Stimulated activated CD8-positive, alpha-beta memory T cell treated with anti-CD3 and anti-CD28 coated beads, Interleukin-4, amount 100 ng/mL, for 24 hours (primary cell): ENCODE measurements around the gene ATF4.
A peak's percentile ranks its signal among the peaks of the same experiment; 100 is the strongest.
"Not testable (repeated sequence)": the region's sequence is repeated elsewhere in the genome, so short reads cannot be mapped to it uniquely, and the experiment has no call there.

ENCODE experiments used
- DNase-seq: peaks from one replicate; pipeline ENCODE4 v3.0.0-alpha.2; 2020; ENCODE audit warnings: low read depth

Gene ATF4

DNA sequence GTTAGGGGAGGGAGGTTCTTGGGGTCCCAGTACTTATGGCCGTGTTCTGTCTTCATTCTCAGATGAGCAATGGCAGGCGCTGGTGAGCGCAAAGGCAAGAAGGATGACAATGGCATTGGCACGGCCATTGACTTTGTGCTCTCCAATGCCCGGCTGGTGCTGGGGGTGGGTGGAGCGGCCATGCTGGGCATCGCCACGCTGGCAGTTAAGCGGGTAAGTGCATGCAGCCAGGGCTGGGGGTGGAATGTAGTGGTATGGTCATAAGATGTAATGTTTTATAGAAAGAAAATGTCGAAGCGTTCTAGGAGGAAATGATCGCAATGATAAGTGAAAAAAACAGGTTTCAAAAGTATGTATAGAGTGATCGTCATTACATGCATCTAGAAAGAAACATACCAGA lies 9.1 kb upstream of the ATF4 start:
- DNase-seq: no peak

DNA sequence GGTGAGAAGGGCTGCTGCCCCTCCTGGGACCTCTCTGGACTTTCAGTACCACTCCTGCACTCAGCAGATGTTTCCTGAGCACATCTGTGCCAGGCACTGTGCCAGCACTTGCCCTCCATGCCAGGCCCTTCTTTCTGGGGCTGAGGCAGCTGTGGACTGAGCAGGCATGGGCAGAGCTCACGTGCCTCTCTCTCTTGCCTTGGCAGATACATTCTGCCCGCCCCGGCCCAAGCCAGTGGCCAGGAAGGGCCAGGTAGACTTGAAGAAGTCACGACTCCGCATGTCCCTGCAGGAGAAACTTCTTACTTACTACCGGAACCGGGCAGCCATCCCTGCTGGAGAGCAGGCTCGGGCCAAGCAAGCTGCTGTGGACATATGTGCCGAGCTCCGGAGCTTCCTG lies 8.3 kb upstream of the ATF4 start:
- DNase-seq: no peak

DNA sequence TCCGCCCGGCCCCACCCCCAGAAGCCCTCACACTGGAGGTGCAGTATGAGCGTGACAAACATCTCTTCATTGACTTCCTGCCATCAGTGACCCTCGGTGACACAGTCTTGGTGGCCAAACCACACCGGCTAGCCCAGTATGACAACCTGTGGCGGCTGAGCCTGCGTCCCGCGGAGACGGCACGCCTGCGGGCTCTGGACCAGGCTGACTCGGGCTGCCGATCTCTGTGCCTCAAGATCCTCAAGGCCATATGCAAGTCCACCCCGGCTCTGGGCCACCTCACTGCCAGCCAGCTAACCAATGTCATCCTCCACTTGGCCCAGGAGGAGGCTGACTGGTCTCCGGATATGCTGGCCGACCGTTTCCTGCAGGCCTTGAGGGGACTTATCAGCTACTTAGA lies 6.6 kb upstream of the ATF4 start:
- no peak for DNase-seq

DNA sequence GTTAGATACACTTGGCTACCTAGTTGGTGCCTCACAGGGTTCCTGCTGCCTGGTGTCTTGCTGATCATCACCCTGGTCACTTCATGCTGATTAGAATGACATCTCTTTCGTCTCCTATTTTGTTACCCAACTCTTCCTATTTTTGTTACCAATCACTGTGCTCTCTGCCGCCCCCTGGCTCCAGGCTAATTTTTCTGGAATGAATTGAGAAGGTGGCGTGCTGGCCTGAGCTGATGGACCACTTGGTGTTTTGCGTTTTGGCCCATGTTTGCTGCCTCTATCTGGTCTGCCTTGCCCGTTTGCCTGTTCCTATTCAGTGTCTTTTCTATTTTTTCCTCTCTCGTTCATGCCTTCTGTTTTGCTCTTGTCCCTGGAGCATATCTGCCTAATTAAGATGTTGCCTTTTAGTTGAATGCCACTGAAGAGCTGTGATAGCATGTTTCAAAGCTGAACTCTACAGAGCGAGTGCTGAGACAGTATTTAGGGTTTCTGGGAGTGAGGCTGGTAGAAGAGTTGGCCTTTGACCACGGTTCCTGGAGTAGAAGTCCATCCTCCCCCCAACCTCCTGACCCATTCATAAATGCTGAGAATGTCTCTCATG lies 5.9 kb upstream of the ATF4 start:
- no peak for DNase-seq

DNA sequence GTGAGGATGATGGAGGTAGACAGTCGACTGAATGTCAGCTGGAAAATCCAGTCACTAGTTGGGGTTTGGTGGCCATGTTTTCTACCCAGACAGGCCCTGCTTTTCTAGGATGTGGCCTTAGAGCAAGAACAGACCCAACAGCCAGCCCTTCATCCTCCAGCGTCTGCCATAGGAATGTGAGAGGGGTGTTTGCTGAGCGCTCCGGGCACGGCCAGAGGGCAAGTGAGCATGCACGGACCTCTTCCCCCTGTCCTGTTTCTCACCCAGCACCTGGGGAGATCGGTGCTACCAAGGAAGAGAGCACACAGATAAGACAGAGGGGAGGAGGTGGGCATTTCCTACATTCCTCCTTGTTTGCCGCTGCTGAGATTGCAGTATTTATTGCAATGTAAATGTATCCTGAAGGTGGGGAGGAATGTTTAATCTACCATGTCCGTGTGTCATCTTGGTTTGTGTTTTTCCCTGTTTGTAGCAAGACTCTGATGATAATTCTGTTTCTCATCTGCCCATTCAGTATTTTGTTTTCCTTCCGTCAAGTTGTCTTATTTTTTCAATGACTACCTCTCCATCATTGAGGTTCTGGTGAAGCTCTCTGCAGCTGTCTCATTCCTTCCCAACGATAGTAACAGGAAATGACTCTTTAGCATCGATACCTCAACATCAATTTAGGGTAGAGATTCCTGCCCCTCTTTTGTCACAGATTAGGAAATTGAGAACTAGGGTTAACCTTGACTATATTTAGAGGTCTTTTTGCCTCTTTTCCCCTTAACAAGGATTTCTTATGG lies 4.9 kb upstream of the ATF4 start:
- DNase-seq: no peak

DNA sequence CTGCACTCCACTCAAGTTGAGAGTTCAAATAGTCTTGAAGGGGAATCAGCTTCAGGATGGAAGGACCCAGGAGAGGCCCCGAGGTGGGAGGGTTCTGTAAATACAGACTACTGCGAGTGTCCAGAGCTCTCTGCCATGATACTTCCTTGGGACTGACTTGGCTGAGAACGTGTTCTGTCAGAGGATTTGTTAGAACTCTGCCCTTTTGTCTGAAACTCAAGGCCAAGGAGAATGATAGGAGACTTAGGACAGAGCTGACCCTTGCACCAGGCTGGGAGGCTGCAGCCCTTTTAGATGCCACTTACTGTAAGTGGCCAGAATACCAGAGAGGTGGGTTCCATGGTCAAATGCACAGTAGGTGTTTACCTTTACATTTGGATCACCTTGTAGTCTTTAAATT lies 2.9 kb upstream of the ATF4 start:
- DNase-seq: no peak

DNA sequence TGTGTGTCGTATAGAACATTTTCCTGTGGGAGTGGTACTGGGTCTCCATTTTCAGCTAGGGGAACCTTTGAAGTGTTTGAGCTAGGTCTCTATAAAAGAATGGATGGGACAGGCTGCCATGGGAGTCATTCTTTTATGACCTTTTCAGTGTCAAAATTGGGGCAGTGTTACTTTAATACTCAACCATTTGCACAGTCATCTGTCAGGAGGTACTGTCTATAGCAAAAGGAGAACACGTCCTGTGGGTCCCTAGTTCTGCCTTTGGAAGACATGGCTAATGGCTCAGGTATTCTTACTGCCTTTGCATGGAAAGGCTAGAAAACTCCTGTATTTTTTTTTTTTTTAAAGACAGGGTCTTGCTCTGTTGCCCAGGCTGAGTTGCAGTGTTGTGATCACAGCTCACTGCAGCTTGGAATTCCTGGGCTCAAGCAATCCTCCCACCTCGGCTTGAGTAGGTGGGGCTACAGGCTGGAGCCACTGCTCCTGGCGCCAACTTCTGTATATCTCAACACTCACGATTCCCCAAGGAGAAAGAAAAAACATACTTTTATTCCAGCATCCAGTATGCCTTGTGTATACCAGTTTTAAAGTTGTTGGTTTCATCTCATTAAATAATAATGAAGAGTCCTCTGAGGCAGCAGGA lies 2.1 kb upstream of the ATF4 start:
- no peak for DNase-seq

DNA sequence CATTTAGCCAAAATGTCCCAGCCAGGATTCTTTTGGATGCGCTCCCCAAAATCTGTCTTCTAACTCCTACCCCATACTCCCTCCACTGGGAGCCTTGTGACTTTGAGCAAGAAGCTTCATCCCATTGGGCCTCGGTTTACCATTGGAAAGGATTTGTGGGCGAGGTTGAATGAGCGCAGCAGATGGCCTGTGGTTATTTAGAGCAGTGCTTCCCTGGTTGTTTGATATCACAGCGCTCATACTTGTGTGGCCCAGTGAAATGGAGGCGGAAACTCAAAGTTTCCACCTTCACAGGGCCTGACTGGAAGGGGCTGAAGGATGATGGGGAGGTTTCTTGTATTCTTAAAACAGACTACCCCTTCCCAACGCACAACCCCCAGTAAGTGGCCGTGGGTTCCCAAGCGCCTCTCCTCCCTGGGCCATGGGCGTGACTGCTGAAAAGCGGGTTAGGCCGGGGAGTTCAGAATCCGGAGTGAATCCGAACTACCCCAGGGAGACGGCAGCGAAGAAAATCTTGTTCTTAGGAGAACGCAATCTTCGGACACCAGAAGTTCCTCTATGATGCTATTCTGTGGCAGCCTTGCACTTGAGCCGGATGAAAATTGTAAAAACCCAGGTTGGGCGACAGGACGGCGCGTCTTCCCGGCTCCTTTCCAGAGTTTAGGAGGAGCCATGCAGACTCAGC lies 1.2 kb upstream of the ATF4 start:
- DNase-seq: no peak

DNA sequence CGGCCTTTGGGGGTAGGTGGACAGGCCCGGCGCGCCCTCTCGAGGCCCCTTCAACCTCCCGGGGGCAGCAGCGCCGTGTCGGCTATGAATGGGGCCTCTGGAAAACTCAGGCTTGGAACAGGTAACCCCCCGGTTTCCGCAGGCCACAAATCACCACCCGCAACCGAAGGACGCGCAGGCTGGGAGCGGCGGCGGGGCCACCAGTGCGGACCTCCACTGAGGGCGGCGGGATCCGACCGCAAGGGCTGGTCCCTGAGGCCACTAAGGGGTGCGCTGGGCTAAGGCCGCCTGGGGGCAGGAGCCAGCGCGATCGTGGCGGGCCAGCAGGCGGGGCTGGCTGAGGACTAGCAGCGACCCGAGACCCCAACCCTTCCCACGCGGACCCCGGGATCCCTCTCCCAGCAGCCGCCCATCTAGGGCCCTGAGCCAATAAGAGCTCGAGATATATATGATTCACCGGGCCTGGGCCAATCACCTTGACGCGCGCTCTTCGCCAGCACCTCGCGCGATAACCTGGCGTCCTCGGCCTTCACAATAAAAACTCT lies 609 bp upstream of the ATF4 start:
- peak; percentile 92 for DNase-seq

DNA sequence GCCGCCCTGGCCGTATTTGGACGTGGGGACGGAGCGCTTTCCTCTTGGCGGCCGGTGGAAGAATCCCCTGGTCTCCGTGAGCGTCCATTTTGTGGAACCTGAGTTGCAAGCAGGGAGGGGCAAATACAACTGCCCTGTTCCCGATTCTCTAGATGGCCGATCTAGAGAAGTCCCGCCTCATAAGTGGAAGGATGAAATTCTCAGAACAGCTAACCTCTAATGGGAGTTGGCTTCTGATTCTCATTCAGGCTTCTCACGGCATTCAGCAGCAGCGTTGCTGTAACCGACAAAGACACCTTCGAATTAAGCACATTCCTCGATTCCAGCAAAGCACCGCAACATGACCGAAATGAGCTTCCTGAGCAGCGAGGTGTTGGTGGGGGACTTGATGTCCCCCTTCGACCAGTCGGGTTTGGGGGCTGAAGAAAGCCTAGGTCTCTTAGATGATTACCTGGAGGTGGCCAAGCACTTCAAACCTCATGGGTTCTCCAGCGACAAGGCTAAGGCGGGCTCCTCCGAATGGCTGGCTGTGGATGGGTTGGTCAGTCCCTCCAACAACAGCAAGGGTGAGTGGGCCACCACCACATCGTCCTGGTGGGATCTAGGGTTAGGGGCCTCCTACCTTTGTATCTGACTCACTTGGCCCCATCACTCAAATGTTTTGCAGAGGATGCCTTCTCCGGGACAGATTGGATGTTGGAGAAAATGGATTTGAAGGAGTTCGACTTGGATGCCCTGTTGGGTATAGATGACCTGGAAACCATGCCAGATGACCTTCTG lies 934 bp downstream of the ATF4 start:
- not testable (repeated sequence) for DNase-seq

DNA sequence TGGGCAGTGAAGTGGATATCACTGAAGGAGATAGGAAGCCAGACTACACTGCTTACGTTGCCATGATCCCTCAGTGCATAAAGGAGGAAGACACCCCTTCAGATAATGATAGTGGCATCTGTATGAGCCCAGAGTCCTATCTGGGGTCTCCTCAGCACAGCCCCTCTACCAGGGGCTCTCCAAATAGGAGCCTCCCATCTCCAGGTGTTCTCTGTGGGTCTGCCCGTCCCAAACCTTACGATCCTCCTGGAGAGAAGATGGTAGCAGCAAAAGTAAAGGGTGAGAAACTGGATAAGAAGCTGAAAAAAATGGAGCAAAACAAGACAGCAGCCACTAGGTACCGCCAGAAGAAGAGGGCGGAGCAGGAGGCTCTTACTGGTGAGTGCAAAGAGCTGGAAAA lies 1.7 kb downstream of the ATF4 start:
- not testable (repeated sequence) for DNase-seq

DNA sequence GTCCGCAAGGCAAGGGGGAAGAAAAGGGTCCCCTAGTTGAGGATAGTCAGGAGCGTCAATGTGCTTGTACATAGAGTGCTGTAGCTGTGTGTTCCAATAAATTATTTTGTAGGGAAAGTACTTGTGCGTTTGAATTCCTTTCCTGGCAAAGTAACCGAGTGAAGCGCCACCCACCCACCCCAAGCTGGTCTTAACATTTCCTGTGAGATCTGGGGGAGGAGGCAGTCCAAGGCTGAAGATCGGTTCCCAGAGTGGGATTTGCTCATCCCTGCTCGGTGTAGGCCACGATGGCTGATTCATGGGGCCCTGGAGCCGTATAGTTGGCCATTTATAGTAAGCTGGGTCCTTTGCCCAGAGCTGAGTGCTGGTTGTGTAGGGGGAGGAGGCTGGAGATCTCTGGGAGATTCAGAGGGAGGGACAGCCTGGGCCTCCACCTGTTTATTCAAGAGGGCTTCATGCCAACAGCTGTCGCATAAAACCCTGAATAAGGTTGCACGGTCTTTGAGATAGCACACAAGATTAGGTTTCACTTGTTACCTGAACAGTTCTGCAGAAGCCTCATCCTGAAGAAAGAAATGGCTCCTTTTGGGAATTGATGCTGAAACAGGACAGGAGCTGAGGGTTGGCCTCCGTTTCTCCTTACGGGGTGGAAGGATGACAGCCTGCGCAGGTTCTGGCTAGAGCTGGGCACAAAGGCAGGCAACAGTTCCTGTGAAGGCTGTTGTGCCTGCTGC lies 2.4 kb downstream of the ATF4 start:
- DNase-seq: no peak

DNA sequence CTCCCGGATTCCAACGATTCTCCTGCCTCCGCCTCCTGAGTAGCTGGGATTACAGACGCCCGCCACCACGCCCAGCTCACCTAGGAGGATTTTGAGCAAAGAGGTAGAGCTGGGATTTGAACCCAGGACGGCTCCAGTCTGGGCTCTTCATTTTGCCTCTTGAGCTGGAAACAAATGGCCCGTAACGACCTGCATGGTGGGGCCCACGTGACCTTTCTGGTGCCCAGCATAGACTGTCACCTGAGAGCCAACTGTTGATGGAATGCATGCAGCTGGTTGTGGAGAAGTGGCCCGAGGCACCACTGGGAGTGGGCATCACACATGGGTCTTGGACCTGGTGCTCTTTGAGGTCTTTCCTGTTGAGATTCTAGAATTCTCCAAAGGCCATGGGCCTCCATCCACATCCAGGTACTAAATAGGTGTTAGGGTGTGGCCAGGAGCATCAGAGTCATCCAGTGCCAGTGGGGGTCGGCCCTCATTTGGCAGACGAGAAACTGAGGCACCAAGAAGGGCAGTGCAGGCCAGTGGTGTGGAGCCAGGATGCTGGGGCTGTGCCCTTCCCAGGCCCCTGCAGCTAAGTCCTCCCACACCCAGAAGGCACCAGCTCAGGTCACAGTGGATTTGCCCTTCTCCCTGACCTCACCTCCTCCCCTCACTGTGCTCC lies 3.9 kb downstream of the ATF4 start:
- DNase-seq: no peak

DNA sequence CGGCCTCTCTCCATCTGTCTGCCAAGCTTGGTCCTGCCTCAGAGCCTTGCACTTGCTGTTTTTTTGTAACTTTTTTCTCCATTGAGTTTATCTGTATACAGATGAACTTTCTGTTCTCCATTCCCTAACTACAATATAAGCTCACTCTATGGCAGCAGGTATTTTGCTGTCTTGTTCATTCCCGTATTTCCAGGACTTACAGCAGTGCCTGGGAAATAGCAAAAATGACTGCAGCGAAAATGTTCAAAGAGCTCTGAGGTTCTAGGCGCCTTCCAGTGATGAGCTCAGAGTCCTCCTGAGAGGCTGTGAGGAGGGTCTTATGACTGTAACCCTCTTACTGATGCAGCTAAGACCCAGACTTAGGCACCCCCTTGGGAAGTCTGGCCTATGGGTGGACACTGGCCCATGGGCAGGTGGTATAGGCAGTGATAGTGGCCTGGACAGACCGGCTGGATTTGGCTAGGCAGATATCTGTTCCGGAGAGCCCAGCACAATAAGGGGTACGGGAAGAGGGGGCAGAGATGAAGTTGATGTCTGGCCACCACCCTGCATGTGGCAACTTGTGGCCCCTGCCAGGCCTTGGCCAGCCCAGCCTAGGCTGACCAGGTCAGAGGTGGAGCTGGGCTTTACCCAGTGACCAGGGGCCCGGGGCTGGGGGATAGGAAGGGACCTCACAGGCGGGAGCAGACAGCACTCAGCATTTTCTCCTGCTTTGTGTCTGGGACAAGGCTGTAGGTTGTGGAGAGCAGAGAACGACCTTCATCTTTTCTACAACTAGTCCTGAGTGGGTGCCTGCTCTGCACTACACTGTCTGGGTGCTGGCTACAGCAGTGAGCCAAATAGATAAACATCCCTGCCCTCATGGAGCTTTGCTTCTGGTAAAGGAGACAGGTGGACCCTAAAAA lies 4.6 kb downstream of the ATF4 start:
- DNase-seq: no peak

DNA sequence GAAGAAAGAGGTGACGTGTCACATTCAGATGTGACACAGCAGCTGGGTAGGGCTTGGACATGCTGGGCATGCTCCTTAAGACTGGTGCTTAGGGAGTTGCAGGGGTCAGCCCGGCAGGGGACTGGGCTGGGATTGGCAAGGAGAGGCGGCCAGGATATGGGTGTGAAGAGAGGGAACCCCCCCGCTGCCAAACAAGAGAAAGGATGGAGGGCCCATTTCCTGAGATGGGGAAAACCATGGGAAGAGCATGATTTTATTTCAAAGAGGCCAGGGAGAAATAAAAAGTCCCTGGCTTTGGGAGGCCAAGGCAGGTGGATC lies 5.3 kb downstream of the ATF4 start:
- no peak for DNase-seq

DNA sequence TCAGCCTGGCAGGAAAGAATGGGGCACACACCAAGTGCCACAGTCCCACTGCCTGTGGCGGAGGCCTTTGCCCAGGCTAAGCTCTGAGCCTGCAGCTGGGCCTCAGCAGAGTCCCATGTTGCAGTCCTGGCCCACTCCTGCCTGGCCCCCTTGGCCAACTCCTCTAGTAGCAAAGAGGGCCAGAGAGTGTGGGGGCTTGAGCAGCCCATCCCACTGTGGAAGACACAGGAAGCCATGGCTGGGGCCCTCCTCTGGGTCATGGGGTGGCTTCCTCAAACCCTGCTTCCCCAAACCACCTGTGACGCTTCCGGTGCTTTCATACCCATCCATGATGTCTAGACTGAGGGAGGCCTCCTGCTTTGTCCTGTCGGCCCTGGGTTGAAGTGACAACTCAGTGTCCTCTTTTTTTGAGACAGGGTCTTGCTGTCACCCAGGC lies 6.4 kb downstream of the ATF4 start:
- no peak for DNase-seq

DNA sequence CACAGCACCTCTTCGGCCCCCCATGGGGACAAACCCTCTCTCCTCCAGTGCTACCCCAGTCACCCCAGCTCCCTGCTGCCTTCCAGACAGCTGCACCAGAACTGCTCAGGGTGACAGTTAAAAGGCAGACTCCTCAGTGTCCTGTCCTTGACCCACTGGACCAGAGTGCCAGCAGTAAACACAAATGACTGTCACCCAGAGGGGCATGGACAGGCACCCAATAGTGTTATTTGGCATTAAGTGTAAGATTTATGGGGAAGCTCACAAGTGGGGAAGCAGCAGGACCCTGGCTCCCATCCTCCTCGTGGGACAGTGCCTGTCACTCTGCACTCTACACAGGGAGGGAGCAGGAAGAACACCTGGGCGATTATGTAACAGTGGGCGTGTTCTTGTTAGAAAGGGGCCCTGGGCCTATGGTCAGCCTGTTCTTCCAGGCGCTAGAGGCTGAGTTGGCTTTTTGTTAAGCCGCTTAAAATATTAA lies 7.2 kb downstream of the ATF4 start:
- DNase-seq: no peak

DNA sequence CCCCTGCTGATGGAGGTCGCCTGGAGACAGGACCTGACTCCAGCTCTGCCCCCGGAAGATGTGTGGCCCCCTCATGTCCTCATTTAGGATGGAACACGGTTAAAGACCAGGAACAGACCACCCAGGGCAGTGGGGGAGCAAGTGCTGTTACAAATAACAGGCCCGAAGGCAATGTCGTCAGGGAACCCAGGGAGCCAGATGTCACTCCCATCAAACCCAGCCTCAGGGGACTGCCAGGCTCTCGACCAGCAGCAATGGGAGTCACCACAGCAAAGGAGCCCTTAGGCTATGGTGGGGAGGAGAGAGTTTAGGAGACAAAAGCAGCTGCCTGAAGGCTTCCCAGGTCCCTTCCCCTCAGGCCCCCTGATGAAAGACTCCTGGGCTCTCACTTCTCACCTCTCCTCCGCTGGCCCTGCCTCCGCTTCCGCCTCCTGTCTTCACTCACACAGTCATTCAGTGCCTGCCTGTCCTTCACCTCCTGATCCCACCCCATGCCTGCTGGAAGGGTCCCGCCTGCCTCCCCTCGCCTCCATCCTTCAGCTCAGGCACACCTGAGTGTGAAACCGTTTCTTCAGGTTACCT lies 7.8 kb downstream of the ATF4 start:
- no peak for DNase-seq
